Esophagus muscularis mucosa (tissue), 3 donors: ENCODE data around the gene CAPN7.

Experiments used
- CTCF ChIP-seq, 3 experiments: fragments of 200-600 bp in 2 of 3; fragments of 450-650 bp in 1 of 3; sonication (generic) in 2 of 3; IDR thresholded peaks; one replicate each; pipeline ENCODE4 v1.5.1; 2017 to 2019; ENCODE audit warnings: antibody characterized with exemption in 3 of 3, mild to moderate bottlenecking in 2 of 3, moderate library complexity in 1 of 3
- POLR2AphosphoS5 ChIP-seq, 2 donors: sonication (generic); formaldehyde crosslinking; IDR thresholded peaks; one replicate each; pipeline ENCODE4 v1.6.1; 2017; ENCODE audit warnings: antibody characterized with exemption in 2 of 2

GRCh38 chr3:15181963-15182362, 24.1 kb upstream of the CAPN7 start:
- TF ChIP-seq CTCF (IDR thresholded peaks at IDR 0.05) (no peak), POLR2AphosphoS5 (IDR thresholded peaks at IDR 0.05) (no peak)
